Measurements from ENCODE around the gene PARD3.
"Not testable (repeated sequence)": the region's sequence is repeated elsewhere in the genome, so short reads cannot be mapped to it uniquely, and the experiment has no call there.

The PARD3 gene

GRCh38 chr10:34677132-34677531 lies 138.0 kb downstream of the PARD3 start:
- DNase-seq: no peak

DNA sequence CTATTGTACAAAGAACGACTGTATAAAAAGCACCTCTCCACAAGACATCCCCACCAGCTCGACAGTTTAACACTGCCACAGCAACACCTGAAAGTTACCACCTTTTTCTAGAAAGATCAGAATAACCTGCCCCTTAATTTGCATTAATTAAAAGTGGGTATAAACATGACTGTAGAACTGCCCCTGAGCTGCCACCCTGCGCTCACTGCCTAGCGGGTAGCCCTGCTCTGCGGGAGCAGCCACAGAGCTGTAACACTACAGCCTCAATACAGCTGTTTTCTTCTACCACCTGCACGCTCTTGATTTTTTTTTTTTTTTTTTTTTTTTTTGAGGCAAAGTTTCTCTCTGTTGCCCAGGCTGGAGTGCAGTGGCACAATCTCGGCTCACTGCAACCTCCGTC lies 140.9 kb downstream of the PARD3 start:
- DNase-seq: no peak

- peak; percentile 77 for DNase-seq
Observed at GRCh38 chr10:34670081-34670480, 145.0 kb downstream of the PARD3 start.

- DNase-seq: no peak
Observed at GRCh38 chr10:34669079-34669478, 146.0 kb downstream of the PARD3 start.

- DNase-seq: no peak
Observed at GRCh38 chr10:34667177-34667576, 147.9 kb downstream of the PARD3 start.

DNA sequence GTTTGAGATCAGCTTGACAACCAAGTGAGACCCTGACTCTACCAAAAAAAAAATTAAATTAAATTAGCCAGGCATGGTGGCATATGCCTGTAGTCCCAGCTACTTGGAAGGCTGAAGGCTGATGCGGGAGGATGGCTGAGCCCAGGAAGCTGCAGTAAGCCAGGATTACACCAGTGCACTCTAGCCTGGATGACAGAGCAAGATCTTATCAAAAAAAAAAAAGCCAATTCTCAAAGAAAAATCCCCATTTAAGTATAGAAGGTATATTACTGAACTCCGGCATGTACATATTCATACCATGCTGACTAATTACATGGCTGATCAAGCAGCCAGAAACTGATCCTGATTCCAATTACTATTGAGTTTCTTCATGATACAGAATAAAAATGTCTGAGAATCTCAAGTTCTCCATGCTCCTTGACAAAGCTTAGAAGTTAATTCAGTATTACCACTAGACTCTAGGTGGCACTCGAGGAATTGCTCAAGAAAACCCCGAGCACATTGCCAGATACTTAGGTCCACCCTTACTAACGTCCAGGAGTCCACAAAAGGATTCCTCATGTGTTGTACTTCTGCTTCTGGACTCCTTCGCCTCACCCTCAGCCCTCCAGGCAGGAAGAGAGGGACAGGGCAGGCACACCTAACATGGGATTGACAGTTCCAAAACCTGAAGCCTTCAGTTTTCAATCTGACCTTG lies 148.9 kb downstream of the PARD3 start:
- DNase-seq: peak; percentile 32

DNA sequence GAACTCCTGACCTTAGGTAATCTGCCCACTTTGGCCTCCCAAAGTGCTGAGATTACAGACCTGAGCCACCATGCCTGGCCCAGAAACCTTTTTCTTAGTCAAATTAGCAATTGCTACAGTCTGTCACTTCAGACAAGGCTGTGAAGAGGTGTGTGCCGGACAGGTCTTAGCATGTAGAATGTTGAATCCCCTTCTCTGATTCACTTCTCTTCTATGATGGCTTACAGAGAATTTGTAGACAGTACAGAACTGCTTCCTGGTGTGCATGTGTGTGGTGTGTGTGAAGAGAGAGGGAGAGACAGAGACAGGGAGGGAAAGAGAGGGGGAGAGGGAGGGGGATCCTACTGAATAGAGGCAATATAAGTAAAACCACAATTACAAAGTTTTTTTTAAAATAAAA lies 150.4 kb downstream of the PARD3 start:
- no peak for DNase-seq

DNA sequence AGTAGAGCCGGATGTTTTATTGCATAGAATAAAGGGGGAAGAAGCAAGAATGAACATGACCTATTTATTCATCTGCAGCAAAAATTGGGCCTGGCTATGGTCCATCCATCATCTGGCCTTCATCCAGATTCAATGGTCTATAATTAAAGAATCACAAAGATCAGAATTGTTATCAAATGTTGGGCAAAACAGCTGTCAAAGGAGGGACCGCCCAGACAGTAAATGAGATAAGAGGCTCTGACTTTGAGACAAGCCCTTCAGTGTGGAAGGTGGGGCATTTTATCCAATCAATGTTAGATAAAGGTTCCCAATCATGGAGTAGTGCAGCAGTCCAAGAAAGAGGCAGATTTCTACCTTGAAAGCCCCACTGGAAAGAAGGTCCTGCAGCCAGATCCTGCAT lies 153.5 kb downstream of the PARD3 start:
- DNase-seq: peak; percentile 23

GRCh38 chr10:34658934-34659333 lies 156.2 kb downstream of the PARD3 start:
- DNase-seq: no peak

DNA sequence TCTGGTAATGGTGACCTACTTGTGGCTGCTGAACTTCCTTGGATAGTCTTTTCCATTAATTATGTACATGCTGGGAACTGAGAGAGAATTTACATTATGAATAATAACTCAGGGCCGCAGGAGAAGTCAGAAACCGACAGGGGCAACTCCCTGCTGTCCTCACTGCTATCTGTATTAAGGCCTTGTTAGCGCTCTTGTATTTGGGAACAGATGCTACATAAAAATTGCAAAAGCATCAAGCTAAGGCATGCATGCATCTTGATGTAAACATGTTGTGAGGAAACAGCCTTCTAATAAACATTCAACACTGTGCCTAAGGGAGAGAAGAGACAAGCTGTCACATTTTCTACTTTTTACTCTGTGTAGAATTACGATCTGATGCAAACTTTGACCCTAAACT lies 158.4 kb downstream of the PARD3 start:
- no peak for DNase-seq

DNA sequence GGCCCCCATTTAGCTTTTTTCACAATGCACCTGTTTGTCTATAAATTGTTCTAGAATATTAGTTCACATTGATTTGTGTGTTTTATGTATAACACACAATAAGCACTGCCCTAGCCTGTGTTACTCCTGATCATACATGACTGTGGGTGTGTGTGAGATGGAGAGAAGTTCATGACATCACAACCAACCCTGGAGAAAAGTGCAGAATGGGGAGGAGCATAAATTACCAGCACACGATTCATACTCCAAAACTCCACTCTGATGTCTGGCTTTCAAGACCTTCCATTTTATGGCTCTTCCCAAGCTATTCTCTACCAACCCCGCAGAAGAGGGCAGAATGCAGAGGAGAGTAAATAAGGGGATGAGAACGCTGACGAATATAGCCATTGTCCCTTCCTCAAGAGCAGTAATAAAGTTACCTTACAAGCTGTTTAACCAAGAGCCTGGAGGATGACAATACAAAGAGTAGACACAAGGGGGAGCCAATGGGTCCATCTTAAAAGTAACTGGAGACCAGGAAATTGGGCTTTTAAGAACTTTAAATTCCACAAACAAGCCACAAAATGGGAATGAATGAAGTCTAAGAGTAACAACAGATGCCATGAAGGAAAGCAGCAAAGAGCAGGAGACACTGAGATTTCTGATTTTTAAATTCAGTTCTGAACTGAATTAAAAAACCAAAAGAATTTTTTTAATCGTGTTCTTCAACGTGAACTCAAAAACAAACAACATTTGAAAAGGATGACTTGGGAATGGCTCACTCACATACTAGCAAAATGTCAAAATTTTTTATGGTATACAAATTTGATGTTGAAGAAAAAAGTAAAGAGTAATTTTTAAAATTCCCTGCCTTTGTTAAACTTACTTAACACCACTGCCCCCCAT lies 159.6 kb downstream of the PARD3 start:
- peak; percentile 50 for DNase-seq

DNA sequence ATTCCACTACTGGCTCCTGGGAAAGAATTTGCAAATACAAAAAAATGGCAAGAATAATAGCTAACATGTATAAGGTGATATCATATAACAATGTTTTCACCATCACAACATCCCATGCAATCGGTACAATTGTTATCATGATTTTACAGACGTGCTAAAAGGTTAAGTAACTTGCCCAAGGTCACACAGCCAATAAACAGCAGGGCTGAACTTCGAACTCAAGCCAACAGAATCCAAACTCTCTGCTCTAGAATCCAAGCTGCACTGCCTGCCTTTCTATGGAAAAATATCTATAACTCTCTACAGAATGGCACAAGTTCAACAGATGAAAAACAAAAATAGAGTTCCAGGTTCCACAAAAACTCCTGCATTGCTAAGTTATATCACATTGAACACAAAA lies 160.9 kb downstream of the PARD3 start:
- no peak for DNase-seq

- no peak for DNase-seq
Observed at GRCh38 chr10:34653530-34653929, 161.6 kb downstream of the PARD3 start.

DNA sequence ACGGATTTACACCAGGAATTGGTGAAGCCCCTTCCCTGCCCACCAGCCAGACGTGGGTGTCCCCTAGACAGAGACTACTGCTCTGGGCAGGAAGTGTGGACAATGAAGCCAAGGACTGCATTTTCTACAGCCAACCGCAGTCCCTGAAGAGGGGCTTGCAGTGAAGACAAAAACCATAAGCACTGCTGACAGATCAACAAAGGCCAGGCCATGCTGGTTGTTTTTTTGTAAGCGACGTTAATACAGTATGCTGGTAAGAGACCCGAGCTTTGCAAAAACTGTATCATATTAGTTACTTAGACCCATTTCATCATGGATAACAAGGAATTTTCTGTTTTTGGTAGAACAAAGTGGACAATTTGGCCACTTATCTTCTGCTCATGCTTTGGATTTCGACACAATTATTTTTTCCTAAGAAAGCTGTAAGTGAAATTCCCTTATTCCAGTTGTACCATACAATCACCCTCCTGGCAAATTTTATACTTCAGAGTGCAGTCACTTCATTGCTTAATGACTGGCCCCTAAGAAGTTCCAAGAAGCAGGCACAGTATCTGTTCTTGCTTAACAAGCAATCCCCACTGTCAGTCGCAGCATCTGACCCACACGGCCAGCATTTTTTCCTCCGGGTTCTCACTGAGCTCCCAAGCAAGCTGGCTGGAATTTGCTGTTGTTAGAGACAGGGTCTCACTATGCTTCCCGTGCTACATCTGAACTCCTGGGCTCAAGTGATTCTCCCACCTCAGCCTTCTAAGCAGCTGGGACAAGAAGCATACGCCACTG lies 163.5 kb downstream of the PARD3 start:
- no peak for DNase-seq

- no peak for DNase-seq
Observed at GRCh38 chr10:34650156-34650555, 164.9 kb downstream of the PARD3 start.

- DNase-seq: no peak
Observed at GRCh38 chr10:34649385-34649784, 165.7 kb downstream of the PARD3 start.

DNA sequence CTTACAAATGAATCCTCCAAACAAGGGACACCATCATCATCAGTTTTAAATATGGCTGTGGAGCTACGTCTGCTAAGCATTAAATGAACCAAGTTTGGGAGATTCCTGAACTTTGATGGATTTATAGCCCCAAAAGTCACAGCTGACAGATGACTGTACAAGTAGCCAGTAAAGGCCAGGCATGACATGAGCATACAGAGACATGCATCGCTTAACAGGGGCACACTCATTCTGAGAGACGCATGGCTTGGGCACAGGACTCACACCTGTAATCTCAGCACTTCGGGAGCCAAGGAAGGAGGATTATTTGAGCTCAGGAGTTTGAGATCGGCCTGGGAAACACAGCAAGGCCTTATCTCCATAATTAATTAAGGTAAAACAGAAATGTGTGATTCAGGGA lies 166.2 kb downstream of the PARD3 start:
- no peak for DNase-seq

- no peak for DNase-seq
Observed at GRCh38 chr10:34647875-34648865, 166.9 kb downstream of the PARD3 start.

DNA sequence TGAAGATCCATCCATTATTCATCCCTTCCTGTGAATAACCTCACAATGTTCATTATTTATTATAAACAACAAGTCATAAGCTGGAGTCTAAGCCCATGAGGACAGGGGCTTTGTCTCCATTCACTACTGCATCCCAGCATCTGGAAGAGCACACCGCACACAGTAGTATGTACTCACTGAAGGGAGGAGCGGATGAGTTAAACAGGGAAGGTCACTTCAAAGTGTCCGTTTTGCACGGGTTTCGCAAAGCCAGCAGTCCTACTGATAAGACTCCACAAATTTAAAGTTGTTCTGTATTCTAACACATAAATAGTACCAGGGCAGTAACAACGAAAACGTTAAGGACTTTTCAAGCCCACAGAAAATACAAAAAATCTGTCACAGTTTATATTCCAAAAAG lies 167.9 kb downstream of the PARD3 start:
- DNase-seq: no peak

DNA sequence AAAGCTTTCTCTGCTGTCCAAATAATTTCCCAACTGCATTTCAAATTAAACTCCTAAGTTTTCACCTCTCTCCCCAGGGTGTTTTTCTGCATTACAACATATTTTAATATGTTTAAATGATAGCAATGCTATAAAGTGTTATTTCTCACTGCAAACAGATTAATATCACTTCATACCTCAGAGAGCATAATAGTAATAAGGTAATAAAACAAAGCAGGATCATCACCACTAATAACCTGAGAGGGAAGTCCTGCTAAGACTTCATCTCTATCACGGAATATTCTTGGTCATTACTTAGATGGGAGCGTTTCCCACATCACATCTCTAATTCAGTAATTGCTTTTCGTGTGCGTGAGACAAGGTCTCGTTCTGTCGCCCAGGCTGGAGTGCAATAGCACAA lies 168.8 kb downstream of the PARD3 start:
- no peak for DNase-seq

GRCh38 chr10:34644815-34645214 lies 170.3 kb downstream of the PARD3 start:
- DNase-seq: not testable (repeated sequence)

- DNase-seq: no peak
Observed at GRCh38 chr10:34644224-34644623, 170.9 kb downstream of the PARD3 start.

All from NCI-H1436 (cell line).